ENCODE data around the gene LIX1. TPM values are rescaled to one million over a fixed set of nuclear protein-coding genes. Genes with fewer than 3 reads are reported as not detected.
A peak's percentile ranks its signal among the peaks of the same experiment; 100 is the strongest.

Gene LIX1
- total and polyA plus RNA-seq, 8 donors, result 0.12 to 1.8 (median 1.3) TPM; not detected in 3

DNA sequence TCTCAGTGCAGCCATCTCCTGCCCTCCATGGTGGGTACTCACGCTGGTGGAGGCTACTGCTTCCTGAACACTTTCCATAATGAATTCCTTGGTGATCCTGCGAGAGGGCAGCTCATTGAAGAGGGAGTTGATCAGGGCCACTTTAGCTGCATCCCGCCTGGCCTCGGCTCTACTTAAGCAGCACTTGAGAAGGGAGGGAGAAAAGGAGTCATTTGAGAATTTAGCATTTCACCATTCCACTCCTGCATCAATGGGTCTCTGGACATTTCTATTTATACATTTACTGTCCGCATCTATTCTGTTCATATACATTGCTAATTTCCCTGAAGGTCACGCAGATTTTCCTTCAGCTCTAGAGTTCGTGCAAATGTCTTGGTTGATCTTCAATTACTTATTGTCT lies 35.1 kb downstream of the LIX1 start:
- no peak overlapping the region for H3K4me3 ChIP-seq

DNA sequence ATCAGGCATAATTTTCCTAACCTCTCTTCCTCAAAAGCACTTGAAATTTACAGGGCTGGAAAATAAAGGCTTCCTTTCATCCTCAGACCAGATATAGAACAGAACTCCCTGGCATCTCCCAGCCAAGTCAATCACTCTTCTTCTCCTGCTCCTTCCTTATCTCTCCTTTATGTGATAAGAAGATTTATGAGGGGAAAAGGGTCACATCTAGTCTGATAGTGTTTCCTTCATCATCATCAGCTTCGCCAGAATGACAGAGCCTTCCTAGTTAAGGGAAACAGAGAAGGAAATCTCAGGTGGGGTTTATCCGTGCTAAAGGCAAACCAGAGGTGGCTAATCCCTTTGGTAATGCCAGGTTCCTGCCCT lies 36.2 kb downstream of the LIX1 start:
- H3K9me3 ChIP-seq, result no peaks in the 10 kb centered on the region
- WGBS, 5 donors, result 39 to 65% (median 53%) methylated on average over 2 of the region's 2 CpGs
- no peaks in the 10 kb centered on the region for H3K27me3 ChIP-seq
- DNase-seq, result no peak
- H3K27ac ChIP-seq, result no peak overlapping the region
- no peaks in the 10 kb centered on the region for H3K36me3 ChIP-seq
- TF ChIP-seq EP300 (IDR thresholded peaks at IDR 0.05) (no peak), POLR2A (IDR thresholded peaks at IDR 0.05) (no peak), CTCF (IDR thresholded peaks at IDR 0.05) (no peak), POLR2AphosphoS5 (IDR thresholded peaks at IDR 0.05) (no peak)
- H3K4me3 ChIP-seq, result no peak overlapping the region
- peaks cover 0 to 7% (median 0%) of the 10 kb centered on the region in 4 donors for H3K4me1 ChIP-seq
- intact Hi-C loops (cut with DNase I; ENCODE audit: low total_unique reads), result no loop called here

More for the DNA sequence above, 35.1 kb downstream of the LIX1 start:
- TF ChIP-seq CTCF (IDR thresholded peaks at IDR 0.05), result no peak
- no peak for TF ChIP-seq POLR2A (IDR thresholded peaks at IDR 0.05)
- TF ChIP-seq POLR2AphosphoS5 (IDR thresholded peaks at IDR 0.05), result no peak
- TF ChIP-seq EP300 (IDR thresholded peaks at IDR 0.05), result no peak
- Histone ChIP-seq H3K36me3 (no peaks in the 10 kb centered on the region), H3K9me3 (no peaks in the 10 kb centered on the region), H3K27ac (no peak overlapping the region), H3K27me3 (no peaks in the 10 kb centered on the region), H3K4me1 (no peaks in the 10 kb centered on the region)
- WGBS, 5 donors, result 93 to 97% (median 96%) methylated on average over 7 of the region's 7 CpGs
- no peak for DNase-seq
- intact Hi-C loops (cut with DNase I; ENCODE audit: low total_unique reads), result no loop called here

DNA sequence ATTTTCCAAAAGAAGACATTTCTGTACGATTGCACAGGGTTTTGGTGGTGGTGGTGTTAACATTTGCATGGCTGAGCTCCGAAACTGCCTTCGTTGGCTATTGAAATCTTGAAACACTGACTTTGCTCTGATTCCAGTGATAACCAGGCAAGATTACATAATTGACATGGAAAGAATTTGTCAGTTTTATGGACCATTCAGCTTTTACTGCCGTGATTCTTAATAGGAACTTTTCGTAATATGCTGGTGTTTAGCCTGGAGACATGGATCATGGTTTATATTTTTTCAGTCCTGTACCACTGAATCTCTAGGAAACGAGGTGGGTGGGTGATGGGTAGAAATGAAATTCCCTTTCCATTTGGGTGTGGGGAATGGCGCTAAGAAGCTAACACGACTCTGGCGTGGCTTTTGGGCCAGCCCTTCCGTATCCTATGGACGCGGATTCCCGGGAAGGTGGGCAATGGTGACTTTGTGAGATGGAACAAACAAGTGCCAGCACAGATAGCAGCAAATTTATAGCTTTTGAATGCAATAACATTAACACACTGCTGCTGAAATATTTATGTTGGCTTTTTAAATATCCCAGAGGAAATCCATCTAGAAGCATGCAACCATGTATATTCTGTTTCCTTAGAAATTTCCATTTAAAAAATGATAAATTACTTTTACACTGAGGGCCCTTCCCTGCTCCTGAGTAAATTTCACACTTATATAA lies 36.8 kb downstream of the LIX1 start:
- H3K27ac ChIP-seq, result no peak overlapping the region
- TF ChIP-seq POLR2A (IDR thresholded peaks at IDR 0.05) (no peak), EP300 (IDR thresholded peaks at IDR 0.05) (no peak), POLR2AphosphoS5 (IDR thresholded peaks at IDR 0.05) (no peak), CTCF (IDR thresholded peaks at IDR 0.05) (no peak)
- H3K9me3 ChIP-seq, result no peaks in the 10 kb centered on the region
- peaks cover 0 to 7% (median 0%) of the 10 kb centered on the region in 4 donors for H3K4me1 ChIP-seq
- DNase-seq, result no peak
- WGBS, 5 donors, result 77 to 92% (median 82%) methylated on average over 13 of the region's 13 CpGs
- intact Hi-C loops (cut with DNase I; ENCODE audit: low total_unique reads), result no loop called here
- H3K27me3 ChIP-seq, result no peaks in the 10 kb centered on the region
- H3K4me3 ChIP-seq, result no peak overlapping the region
- no peaks in the 10 kb centered on the region for H3K36me3 ChIP-seq

GRCh38 chr5:97102010-97102470 lies 40.4 kb downstream of the LIX1 start:
- Histone ChIP-seq H3K27me3 (no peaks in the 10 kb centered on the region), H3K9me3 (no peaks in the 10 kb centered on the region), H3K4me1 (peaks cover 0 to 15% (median 0%) of the 10 kb centered on the region in 4 donors), H3K4me3 (no peak overlapping the region), H3K36me3 (no peaks in the 10 kb centered on the region), H3K27ac (peak overlapping the region in 1 of 5 donors; percentile 27)
- DNase-seq, result no peak
- TF ChIP-seq CTCF (IDR thresholded peaks at IDR 0.05), result no peak
- no peak for TF ChIP-seq EP300 (IDR thresholded peaks at IDR 0.05)
- no peak for TF ChIP-seq POLR2AphosphoS5 (IDR thresholded peaks at IDR 0.05)
- TF ChIP-seq POLR2A (IDR thresholded peaks at IDR 0.05), result no peak
- WGBS, 5 donors, result 63 to 74% (median 69%) methylated on average over 8 of the region's 8 CpGs
- intact Hi-C loops (cut with DNase I; ENCODE audit: low total_unique reads), result no loop called here
